Stimulated activated CD4-positive, alpha-beta T cell treated with anti-CD3 and anti-CD28 coated beads, TNF-alpha, amount 100 ng/mL, for 48 hours (primary cell): Measurements from ENCODE around the gene PKP3.
"Not testable (repeated sequence)": the region's sequence is repeated elsewhere in the genome, so short reads cannot be mapped to it uniquely, and the experiment has no call there.

Source experiments
- DNase-seq, 3 donors: peaks; one replicate each; pipeline ENCODE4 v3.0.0-alpha.2; 2020; ENCODE audit warnings: low read depth in 3 of 3

PKP3 gene

GRCh38 chr11:410711-411110 is 16.7 kb downstream of the PKP3 start:
- not testable (repeated sequence) for DNase-seq

- DNase-seq = not testable (repeated sequence)
Measured at GRCh38 chr11:411520-411919, 17.5 kb downstream of the PKP3 start.

GRCh38 chr11:412641-413119 is 18.7 kb downstream of the PKP3 start:
- no peak for DNase-seq

GRCh38 chr11:413120-414081 is 19.4 kb downstream of the PKP3 start:
- no peak for DNase-seq

GRCh38 chr11:414318-414857 is 20.4 kb downstream of the PKP3 start:
- DNase-seq = no peak

- no peak for DNase-seq
Measured at GRCh38 chr11:415640-416041, 21.6 kb downstream of the PKP3 start.

GRCh38 chr11:416051-416756 is 22.2 kb downstream of the PKP3 start:
- no peak for DNase-seq

GRCh38 chr11:416757-417621 is 23.0 kb downstream of the PKP3 start:
- no peak for DNase-seq

GRCh38 chr11:417652-418342 is 23.8 kb downstream of the PKP3 start:
- DNase-seq = no peak

GRCh38 chr11:418343-419247 is 24.6 kb downstream of the PKP3 start:
- no peak for DNase-seq

- DNase-seq = no peak
Measured at GRCh38 chr11:419248-420005, 25.4 kb downstream of the PKP3 start.

- no peak for DNase-seq
Measured at GRCh38 chr11:420054-420910, 26.3 kb downstream of the PKP3 start.

- DNase-seq = no peak
Measured at GRCh38 chr11:420911-421321, 26.9 kb downstream of the PKP3 start.

- no peak for DNase-seq
Measured at GRCh38 chr11:422249-422656, 28.2 kb downstream of the PKP3 start.

GRCh38 chr11:424232-424631 is 30.2 kb downstream of the PKP3 start:
- DNase-seq = no peak

GRCh38 chr11:424766-425165 is 30.8 kb downstream of the PKP3 start:
- not testable (repeated sequence) for DNase-seq

GRCh38 chr11:425301-425700 is 31.3 kb downstream of the PKP3 start:
- DNase-seq = no peak

GRCh38 chr11:426851-427250 is 32.8 kb downstream of the PKP3 start:
- DNase-seq = no peak
